ENCODE results near the gene DOCK10. TPM values are rescaled to one million over a fixed set of nuclear protein-coding genes. Genes with fewer than 3 reads are reported as not detected.
"Not testable (repeated sequence)": the region's sequence is repeated elsewhere in the genome, so short reads cannot be mapped to it uniquely, and the experiment has no call there.

DOCK10 gene
- total RNA-seq, 1 donor from 2014 or later = 25.4 TPM

DNA sequence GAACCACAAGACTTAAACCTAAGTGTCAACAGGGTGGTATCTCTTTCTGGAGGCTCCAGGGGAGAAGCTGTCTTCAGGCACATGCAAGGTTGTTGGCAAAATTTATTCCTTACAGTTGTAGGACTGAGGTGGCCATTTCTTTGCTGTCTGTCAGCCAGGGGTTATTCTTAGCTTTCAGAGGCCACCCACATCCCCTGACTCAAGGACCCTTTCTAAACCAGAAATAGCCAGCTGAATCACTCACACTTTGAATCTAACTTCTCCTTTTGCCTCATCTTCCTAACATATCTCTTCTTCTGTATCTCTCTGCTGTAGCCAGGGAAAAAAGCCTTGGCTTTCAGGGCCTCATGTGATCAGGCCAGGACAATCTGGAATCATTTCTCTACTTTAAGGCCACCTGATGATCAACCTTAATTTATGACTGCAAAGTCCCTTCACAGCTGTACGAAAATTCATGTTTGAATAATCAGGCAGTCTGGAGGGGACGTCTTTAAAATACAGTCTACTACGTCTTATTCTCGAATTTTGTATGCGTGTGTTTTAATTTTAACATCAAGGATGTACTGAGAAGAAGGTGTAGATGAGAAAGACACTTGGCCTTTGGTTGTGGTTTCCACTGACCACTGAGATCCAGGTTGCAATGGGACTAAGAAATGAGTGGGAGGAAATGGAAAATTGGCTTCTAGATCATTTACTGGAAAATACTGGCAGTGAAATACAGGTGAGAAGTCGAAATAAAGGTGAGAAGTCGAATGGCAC is 90.4 kb downstream of the DOCK10 start:
- no peak for DNase-seq (ENCODE audit: low read depth, low spot score)

DNA sequence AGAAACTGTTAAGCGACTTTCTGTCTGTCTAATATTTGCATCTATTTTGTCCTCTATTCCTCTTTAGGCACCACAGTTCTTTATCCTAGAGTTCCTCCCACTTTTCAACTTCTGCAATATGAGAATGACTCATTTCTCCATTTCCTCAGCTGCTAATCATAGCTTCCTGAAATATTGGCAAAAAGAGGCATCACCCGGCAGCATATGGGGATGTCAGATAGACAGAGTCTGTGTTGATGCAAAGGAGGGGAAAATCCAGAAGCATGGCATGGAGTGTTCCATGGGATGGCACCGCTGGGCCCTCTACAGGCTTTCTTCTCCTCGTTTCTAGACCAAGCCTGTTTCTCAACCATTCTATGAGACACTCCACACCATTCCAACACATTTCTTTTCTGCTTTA is 93.4 kb downstream of the DOCK10 start:
- DNase-seq (ENCODE audit: low read depth, low spot score) = peak; percentile 84

DNA sequence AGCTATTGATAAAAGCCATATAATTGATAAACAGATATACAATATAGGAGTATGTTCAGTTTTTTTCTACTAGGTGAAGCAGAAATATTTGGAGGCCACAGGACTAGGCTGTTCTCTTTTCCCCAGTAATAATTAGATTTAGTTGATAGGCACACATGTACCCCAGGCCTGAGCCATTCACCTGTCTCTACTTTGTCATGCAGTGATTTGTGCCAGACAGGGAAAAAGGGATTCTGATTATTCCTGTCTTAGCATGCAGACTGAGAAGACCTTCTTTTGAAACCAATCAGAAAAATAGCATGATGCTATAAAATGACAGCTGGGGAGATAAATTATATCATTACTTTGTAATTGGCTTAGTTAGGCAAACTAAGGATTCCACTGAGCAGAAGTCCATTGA is 94.3 kb downstream of the DOCK10 start:
- no peak for DNase-seq (ENCODE audit: low read depth, low spot score)

DNA sequence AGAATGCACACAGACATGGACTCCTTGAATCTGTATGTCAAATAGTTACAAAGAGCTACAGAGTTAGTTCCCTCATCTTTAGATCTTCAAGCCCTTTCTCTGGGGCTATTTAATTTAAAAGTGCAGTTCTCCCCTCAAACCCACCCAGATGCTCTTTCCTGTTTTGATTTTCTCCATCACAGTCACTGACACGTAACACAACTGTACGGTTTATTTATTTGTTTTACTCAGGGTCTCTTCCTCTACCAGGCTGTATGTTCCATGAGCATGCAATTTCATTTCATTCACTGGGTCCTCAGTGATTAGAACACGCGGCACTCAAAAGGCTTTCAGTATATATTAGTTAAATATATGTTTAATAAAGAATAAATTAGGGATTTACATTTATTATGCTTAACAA is 94.7 kb downstream of the DOCK10 start:
- DNase-seq (ENCODE audit: low read depth, low spot score) = no peak

DNA sequence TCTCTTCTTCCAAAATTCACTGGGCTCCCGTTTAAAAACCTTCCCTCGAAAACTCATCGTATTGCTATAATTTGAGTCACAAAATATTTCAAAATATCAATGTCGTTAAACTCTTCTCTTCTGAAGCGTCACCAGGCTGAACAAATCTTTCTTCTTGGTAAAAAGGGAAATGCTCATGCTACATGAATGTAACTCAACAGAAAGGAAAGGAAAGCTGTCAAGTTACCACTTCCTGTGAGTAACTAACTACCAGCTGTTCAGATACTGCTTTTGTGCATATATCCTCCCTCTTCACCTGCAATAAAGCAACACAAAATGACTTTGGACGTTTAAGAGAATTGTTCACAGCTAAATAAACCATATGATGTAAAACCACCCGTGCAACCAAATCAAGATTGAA is 95.4 kb downstream of the DOCK10 start:
- DNase-seq (ENCODE audit: low read depth, low spot score) = peak; percentile 75

DNA sequence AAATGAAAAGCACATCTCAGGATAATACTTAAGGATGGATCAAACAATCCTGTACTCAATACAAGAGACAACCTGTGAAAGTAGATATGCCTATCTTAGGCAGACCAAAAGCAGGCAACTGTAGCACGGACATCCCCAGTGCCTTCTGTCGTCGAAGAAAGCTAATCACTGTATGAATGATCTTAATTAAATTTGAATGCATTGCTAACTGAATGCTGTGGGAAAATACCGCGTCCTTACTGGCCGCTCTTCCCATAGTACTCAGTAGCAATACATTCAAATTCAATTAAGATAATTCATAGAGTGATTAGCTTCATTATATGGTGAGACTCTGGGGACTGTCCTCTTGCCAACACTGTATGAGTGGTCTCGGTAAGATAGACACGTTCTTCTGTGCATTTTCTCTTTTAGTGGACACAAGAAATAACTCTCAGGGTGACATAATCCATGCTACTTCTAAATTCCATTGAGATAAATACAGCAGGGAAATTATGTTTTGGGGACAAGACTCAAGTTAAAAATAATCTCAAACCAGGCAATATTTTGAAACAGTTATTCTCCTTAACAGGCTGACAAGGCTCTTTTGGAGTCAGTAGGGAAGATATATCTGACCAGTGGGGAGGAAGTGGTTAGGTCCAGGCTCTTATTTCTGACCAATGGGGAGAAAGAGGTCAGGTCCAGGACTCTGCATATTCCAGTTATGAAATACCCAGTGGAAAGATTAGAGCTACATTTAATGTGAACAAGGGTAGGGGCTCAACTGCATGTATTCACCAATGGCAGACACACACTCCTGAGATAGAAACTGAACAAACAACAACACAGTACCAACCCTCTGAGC is 97.3 kb downstream of the DOCK10 start:
- no peak for DNase-seq (ENCODE audit: low read depth, low spot score)

DNA sequence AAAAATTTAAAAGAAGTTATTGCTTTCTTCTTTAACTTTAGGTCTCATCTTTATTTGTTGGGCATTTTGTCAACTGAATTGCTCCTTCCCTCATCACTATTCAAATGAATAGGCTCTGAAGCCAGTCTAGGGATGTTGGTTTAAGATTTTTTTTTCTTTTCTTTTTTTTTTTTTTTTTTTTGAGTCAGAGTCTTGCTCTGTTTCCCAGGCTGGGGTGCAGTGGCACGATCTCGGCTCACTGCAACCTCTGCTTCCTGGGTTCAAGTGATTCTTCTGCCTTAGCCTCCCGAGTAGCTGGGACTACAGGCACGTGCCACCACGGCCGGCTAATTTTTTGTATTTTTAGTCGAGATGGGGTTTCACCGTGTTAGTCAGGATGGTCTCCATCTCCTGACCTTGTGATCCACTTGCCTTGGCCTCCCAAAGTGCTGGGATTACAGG is 98.6 kb downstream of the DOCK10 start:
- not testable (repeated sequence) for DNase-seq (ENCODE audit: low read depth, low spot score)

DNA sequence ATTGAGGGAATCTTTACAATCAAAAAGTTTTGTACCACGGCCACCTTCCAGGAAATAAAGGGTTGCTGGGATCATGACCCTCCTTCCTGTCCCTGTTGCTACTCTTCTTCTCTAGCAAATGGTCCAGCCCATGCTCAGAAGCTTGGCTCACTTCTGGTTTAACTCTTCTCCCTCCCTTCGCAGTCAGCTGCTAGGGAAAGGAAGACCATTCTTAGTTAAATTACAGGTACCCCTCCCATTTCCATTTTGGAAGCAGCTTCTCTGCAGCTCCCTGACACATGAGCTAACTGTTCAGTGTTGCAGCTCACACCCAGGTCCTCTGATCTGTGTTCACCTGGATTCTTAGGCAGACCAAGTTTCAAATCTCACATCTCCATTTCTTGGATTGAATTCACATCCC is 100.3 kb downstream of the DOCK10 start:
- no peak for DNase-seq (ENCODE audit: low read depth, low spot score)

DNA sequence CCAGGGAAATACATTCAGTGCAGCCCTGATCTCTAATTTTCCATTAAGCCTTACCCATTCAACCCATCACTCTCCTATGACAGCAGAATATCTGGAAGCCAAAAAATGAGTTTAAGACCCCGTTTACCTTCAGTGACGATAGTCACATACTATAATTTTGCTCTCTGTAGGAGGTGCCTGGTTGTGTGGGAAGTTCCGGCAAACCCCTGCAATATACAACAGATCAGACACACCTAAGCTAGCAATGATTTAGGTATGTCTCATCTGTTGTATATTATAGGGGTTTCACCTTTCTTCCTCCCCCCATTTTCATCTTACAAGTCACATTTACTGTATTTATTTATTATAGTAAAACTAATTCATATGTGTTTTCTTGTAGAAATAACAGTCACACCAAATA is 101.7 kb downstream of the DOCK10 start:
- no peak for DNase-seq (ENCODE audit: low read depth, low spot score)

DNA sequence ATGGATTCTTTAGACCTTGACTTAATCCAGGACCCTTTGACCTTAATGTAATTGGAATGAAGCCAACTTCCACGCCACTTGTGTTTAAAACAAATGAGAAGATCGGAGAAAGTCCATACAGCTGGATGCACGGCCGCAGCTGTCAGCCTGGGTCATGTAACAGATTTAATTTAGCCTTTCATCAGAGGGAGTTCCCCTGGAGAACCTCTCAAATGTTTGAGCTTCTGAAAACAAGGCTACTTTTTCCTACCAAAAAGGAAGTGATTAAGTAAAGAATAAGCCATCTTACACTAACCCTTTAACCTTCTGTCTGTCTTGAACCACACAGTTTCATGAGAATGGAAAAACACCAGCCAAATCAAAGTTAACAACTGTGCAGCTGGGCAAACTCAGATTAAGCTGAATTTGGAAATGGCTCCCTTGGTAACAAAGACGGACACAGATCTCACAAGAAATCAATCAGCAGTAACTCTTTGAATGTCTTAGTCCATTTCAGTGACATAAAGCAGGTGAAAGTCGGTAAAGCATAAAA is 103.6 kb downstream of the DOCK10 start:
- DNase-seq (ENCODE audit: low read depth, low spot score) = peak; percentile 87

DNA sequence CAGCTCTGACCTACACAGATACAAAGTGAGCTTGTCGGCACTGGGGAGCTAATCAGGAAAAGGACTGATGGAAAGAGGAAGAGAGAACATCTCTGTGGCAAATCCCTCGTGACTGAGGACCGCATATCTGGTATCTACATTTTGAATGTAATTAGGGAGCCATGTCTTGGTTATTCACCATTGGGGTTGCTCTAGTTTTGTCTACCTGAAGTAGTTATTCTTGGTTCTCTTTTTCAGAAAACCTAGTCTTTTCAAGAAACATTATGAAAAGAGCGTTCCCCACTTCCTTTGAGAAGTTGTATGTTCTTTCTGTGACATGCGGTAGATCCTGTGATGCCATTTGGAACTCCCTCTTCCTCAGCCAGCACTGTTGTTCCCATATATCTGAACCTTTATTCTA is 104.4 kb downstream of the DOCK10 start:
- no peak for DNase-seq (ENCODE audit: low read depth, low spot score)

DNA sequence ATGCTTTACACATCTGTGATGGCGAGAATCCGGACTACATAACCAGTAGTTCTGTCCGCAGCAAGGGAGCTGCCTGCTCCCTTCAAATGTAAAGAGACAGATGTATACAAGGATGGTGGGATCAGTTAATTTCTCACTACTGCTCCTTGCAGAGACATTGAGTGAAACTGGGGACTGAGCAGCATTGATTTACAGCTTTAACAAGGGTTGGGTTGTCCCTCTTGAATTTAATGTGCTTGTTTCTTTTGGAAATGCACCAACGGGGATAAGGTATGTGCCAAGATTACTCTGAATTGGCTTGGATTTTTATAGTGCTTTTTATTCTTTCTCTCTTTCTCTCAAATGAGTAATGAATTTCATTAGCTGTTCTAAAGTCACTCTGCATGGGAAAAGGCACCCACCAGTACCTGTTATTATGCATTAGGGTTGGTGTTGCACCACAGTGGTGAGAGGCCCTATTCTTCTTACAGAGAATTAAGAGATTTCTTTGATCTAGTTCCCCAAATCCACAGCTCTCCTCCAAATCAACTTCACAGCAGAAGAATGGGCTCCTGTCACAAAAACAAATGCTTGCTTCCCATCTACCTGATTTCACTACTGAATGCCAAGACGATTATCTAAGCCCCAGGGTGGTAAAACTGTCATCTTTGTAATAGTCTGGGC is 107.6 kb downstream of the DOCK10 start:
- no peak for DNase-seq (ENCODE audit: low read depth, low spot score)

DNA sequence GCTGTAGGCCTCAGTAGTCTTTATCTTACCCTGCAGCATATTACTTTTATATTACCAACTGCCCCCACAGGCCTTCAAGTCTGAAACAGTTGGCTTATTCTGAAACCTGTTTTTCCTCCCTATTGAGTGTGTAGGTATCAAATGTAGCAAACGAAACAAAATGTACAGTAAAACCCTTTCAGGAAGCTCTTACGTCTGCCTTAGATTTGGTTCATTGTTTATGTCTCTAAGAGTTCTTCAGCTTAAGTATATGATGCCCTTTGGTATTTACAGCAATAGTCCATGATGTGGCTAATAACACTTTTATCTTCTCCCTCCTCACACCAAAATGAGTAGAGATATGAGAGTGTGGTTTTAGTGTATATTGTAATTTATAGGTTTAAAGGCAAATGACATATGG is 108.8 kb downstream of the DOCK10 start:
- DNase-seq (ENCODE audit: low read depth, low spot score) = no peak

DNA sequence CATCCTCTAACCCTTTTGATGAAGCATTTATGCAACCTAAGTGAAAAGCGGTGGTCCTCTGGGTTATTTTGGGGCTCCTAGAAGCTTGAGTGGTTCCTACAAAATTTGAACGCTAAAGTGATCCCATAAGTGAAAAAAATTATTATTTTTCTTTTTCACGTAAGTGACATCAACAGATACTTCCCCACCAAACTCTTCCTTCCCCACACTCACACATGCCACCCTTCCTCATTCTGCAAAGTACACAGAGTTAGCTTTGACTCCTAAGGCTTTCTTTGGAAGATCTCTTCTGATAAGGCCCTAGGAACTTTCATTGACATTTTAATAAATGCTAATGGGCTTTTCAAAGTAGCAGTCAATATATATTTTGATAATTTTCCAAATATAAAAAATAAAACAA is 109.7 kb downstream of the DOCK10 start:
- no peak for DNase-seq (ENCODE audit: low read depth, low spot score)

DNA sequence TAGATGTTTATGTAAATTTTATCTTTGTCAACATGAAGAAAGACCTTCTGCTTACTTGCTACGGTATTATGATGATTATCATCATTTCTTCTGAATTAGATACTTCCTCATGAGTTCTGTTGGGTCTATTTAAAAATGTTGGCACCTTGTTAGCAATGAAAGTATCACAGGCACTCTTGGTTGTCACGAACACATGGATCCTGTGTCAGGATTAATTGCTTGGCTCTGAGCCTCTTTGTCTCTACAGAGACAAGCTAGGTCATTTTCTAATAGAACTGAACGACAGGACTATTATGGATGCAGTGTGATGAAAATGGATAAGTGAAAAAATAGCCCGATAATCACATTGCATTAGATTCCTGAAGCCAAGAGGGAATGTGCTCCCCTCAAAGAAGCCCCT is 110.3 kb downstream of the DOCK10 start:
- no peak for DNase-seq (ENCODE audit: low read depth, low spot score)

DNA sequence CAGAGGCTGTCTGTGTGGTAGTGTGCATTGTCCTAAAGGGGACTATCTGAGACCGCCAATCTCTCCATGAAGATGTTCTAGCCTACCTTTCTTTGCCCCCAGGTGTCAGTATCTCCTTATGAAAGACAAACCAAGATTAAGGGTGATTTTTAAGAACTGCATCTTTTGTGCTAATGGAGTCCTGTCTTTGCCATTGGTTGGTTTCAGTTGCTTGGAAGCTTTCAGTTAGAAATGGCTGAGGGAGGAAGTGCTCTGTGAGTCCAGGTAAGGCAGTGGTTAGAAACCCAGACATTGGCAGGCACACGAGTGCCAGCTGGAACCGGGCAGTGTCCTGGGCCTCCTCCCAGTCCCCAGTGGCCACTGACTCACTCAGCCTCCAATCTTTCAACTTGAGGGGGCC is 111.3 kb downstream of the DOCK10 start:
- no peak for DNase-seq (ENCODE audit: low read depth, low spot score)

DNA sequence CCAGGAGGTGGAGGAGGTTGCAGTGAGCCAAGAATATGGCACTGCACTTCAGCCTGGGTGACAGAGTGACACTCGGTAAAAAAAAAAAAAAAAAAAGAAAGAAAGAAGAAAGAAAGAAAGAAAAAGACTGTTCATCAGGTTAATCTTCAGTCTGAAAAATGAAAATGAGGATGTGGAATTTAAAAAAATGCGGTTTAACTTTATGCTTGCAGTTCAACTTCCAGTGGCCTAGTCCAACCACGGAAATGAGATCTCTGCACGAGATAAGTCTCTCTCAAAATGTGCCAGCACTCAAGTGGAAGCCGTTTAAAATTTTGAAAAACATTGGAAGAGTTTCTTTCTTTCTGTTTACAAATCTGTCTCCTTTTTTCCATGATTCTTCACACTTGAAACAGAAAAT is 112.1 kb downstream of the DOCK10 start:
- no peak for DNase-seq (ENCODE audit: low read depth, low spot score)

DNA sequence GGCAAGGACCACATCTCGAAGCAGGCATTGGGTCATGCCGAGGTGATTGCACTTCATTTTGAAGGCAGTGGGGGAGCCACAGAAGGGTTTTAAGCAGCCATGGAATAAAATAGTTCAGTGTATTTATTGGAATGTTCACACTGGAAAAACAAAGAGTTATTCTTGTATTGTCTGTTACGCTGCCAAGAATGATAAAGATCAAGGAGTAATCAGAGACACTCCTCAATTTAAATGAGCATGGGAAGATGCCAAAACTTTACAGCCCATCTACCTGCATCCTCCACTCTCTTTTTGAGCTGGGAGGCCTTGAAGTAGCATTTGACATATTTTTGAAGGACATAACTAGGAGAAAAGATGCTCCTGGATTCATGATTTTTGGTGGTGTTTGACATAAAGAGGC is 112.8 kb downstream of the DOCK10 start:
- no peak for DNase-seq (ENCODE audit: low read depth, low spot score)

DNA sequence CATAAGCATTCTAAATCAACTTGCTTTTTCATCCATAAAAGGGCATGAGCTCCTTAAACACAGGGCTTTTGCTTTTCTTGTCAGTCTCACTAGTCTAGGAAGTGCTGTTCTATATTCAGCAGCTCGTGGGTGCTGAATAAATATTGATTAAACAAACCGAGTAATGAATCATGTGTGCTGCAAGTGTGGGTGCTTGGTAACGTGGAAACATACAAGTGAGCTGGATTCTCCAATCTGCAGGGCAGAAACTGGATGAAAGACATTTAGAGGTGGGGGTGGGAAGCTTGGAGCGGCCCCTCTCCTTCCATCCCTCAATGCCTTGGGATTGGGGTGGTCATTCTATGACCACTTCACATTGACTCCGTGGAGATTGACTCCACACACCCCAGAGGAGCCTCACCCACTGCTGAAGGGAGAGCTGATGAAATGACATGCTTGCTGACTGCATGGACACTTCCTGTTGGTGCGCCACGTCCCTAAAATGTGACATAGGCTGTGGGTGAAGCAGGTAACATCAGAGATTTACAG is 114.6 kb downstream of the DOCK10 start:
- DNase-seq (ENCODE audit: low read depth, low spot score) = peak; percentile 64

DNA sequence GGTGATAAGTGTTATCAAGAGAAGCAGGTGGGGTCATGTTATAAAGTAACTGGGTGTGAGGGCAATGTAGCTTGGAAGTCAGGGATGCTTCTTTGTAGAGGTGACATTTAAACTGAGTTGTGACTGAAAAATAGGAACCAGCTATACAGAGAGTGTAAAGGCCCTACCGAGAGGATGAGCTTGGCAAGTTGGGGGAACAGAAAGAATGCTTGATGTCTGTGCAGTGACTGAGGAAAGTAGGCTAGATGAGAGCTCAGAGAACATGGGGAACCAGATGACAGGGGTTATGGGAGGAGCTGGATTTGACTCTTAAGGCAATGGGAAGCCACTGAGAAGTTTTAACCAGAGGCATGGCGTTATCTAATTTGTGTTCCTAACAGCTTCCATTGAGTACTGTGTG is 115.3 kb downstream of the DOCK10 start:
- DNase-seq (ENCODE audit: low read depth, low spot score) = no peak

DNA sequence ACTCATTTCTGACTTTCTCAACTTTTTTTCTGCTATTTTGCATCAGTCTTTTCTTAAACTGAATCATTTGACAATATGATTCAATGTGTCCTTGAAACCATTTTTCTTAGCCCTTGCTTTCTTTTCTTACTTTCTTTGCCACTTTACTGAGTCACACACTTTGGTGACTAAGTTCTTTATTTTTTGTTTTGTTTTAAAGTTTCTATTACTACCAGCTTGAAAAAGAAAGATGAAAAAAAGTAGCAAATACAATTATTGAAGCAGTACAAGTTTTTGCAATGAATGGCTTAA is 116.5 kb downstream of the DOCK10 start:
- DNase-seq (ENCODE audit: low read depth, low spot score) = no peak

Measured in pulmonary artery endothelial cell (primary cell).